ENCODE measurements around the gene HSPA14. TPM values are rescaled to one million over a fixed set of nuclear protein-coding genes. Genes with fewer than 3 reads are reported as not detected.
A peak's percentile ranks its signal among the peaks of the same experiment; 100 is the strongest.

HSPA14 gene
- total RNA-seq, 2 donors from 2014 or later, result 6.7 to 11.5 TPM

GRCh38 chr10:14837003-14837756, 926 bp upstream of the HSPA14 start:
- H3K27ac ChIP-seq, result peak overlapping the region; percentile 95 to 99
- H3K9me3 ChIP-seq, result no peaks in the 10 kb centered on the region
- WGBS, result 11% methylated on average over 14 of the region's 14 CpGs
- no peaks in the 10 kb centered on the region for H3K4me1 ChIP-seq (replicated peaks)
- peaks cover under 1 to 4% of the 10 kb centered on the region in 2 donors for H3K36me3 ChIP-seq
- intact Hi-C loops (cut with DNase I), result loop anchor here (5.0 to 10.0 kb wide), 3 partner anchors 40 to 258 kb away; partner anchors contain the start of genes RPP38 and SUV39H2
- DNase-seq (ENCODE audit: low spot score), result peak; percentile 37
- peak overlapping the region; percentile 79 to 87 for H3K4me3 ChIP-seq
- H3K27me3 ChIP-seq (replicated peaks; ENCODE audit: insufficient read depth), result no peaks in the 10 kb centered on the region
- TF ChIP-seq POLR2AphosphoS5 (IDR thresholded peaks at IDR 0.05), result peak; percentile 20
- TF ChIP-seq, protein P1, sequence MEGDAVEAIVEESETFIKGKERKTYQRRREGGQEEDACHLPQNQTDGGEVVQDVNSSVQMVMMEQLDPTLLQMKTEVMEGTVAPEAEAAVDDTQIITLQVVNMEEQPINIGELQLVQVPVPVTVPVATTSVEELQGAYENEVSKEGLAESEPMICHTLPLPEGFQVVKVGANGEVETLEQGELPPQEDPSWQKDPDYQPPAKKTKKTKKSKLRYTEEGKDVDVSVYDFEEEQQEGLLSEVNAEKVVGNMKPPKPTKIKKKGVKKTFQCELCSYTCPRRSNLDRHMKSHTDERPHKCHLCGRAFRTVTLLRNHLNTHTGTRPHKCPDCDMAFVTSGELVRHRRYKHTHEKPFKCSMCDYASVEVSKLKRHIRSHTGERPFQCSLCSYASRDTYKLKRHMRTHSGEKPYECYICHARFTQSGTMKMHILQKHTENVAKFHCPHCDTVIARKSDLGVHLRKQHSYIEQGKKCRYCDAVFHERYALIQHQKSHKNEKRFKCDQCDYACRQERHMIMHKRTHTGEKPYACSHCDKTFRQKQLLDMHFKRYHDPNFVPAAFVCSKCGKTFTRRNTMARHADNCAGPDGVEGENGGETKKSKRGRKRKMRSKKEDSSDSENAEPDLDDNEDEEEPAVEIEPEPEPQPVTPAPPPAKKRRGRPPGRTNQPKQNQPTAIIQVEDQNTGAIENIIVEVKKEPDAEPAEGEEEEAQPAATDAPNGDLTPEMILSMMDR (IDR thresholded peaks at IDR 0.05), result no peak

GRCh38 chr10:14838582-14839304, 637 bp downstream of the HSPA14 start:
- under 1% methylated on average over 28 of the region's 60 CpGs for WGBS
- peak overlapping the region; percentile 79 to 87 for H3K4me3 ChIP-seq
- intact Hi-C loops (cut with DNase I), result loop anchor here (5.0 to 10.0 kb wide), 3 partner anchors 39 to 256 kb away; partner anchors contain the start of genes RPP38 and SUV39H2
- H3K36me3 ChIP-seq, result peaks cover 10% of the 10 kb centered on the region in 2 donors
- H3K27me3 ChIP-seq (replicated peaks; ENCODE audit: insufficient read depth), result no peaks in the 10 kb centered on the region
- no peaks in the 10 kb centered on the region for H3K9me3 ChIP-seq
- H3K27ac ChIP-seq, result peak overlapping the region; percentile 95 to 99
- H3K4me1 ChIP-seq (replicated peaks), result no peaks in the 10 kb centered on the region
- no peak for TF ChIP-seq POLR2AphosphoS5 (IDR thresholded peaks at IDR 0.05)
- TF ChIP-seq, protein P1 (IDR thresholded peaks at IDR 0.05), result no peak
- TF ChIP-seq POLR2A (IDR thresholded peaks at IDR 0.05), result no peak
- peak; percentile 10 for DNase-seq (ENCODE audit: low spot score)

- H3K36me3 ChIP-seq, result peaks cover 10% of the 10 kb centered on the region in 2 donors
- peak overlapping the region; percentile 79 to 87 for H3K4me3 ChIP-seq
- intact Hi-C loops (cut with DNase I), result loop anchor here (5.0 to 10.0 kb wide), 3 partner anchors 38 to 256 kb away; partner anchors contain the start of genes RPP38 and SUV39H2
- WGBS, result 10% methylated on average over 14 of the region's 14 CpGs
- no peaks in the 10 kb centered on the region for H3K4me1 ChIP-seq (replicated peaks)
- H3K27ac ChIP-seq, result peak overlapping the region; percentile 95 to 99
- TF ChIP-seq, protein P1 (IDR thresholded peaks at IDR 0.05), result no peak
- TF ChIP-seq POLR2AphosphoS5 (IDR thresholded peaks at IDR 0.05) (no peak), POLR2A (IDR thresholded peaks at IDR 0.05) (no peak)
- H3K9me3 ChIP-seq, result no peaks in the 10 kb centered on the region
- no peak for DNase-seq (ENCODE audit: low spot score)
- no peaks in the 10 kb centered on the region for H3K27me3 ChIP-seq (replicated peaks; ENCODE audit: insufficient read depth)
These were observed 1.2 kb downstream of the HSPA14 start for GRCh38 chr10:14839305-14839695.

DNA sequence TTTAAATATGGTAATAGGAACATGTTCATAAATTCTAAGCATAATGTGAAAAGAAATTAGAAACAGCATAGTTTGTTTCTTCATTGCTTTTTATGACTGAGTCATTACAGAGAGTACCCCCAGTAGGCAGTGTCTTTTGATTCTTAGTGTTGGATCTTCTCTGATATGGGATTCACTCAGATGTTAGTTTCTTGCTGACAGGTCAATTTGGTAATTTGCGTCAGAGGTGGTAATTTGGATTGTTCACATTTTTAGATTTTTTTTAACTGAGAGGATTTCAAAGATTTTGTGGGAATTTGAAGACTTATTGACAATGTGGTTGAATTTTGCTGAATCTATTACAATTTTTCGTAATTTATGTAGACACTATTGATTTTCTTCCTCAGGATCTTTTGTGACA, 2.1 kb downstream of the HSPA14 start:
- no peaks in the 10 kb centered on the region for H3K4me1 ChIP-seq (replicated peaks)
- DNase-seq (ENCODE audit: low spot score), result no peak
- H3K9me3 ChIP-seq, result no peaks in the 10 kb centered on the region
- peaks cover 10% of the 10 kb centered on the region in 2 donors for H3K36me3 ChIP-seq
- no peak overlapping the region for H3K27ac ChIP-seq
- intact Hi-C loops (cut with DNase I), result no loop called here
- H3K27me3 ChIP-seq (replicated peaks; ENCODE audit: insufficient read depth), result no peaks in the 10 kb centered on the region
- no peak overlapping the region for H3K4me3 ChIP-seq
- no peak for TF ChIP-seq POLR2AphosphoS5 (IDR thresholded peaks at IDR 0.05)
- TF ChIP-seq POLR2A (IDR thresholded peaks at IDR 0.05), result no peak
- TF ChIP-seq, protein P1 (IDR thresholded peaks at IDR 0.05), result no peak
- 91% methylated on average over 2 of the region's 2 CpGs for WGBS
